Mesendoderm (in vitro differentiated cells): ENCODE data around the gene CREB3L2.

Experiments used
- DNase-seq: peaks from one replicate; pipeline ENCODE4 v3.0.0; 2013
- H2AK5ac ChIP-seq: 2 replicates; pipeline ENCODE4 v1.6.1; 2013; ENCODE audit warnings: low read length, inconsistent platforms
- H2BK120ac ChIP-seq: 2 replicates; pipeline ENCODE4 v1.6.1; 2013; ENCODE audit warnings: low read depth, mild to moderate bottlenecking, low read length, moderate library complexity, mixed read lengths
- H2BK15ac ChIP-seq: replicated peaks from 2 replicates; pipeline ENCODE4 v1.6.1; 2013; ENCODE audit warnings: low read depth, mild to moderate bottlenecking, moderate library complexity
- H2BK5ac ChIP-seq: 2 replicates; pipeline ENCODE4 v1.6.1; 2013; ENCODE audit warnings: low read length, inconsistent platforms
- H3K18ac ChIP-seq: 2 replicates; pipeline ENCODE4 v1.6.1; 2013; ENCODE audit warnings: mild to moderate bottlenecking, low read length, mixed read lengths
- H3K23ac ChIP-seq: one replicate; pipeline ENCODE4 v1.6.1; 2013; ENCODE audit warnings: low read length
- H3K27ac ChIP-seq: 2 replicates; pipeline ENCODE4 v1.5.1; 2013; ENCODE audit warnings: low read depth, mild to moderate bottlenecking, inconsistent platforms, low read length, moderate library complexity
- H3K27me3 ChIP-seq: 2 replicates; pipeline ENCODE4 v1.6.1; 2013; ENCODE audit warnings: low read length, control low read depth, mild to moderate bottlenecking, inconsistent platforms; ENCODE audit not compliant: insufficient read depth, poor library complexity
- H3K36me3 ChIP-seq: 2 replicates; pipeline ENCODE4 v1.6.1; 2013; ENCODE audit warnings: low read length, inconsistent platforms; ENCODE audit not compliant: control insufficient read depth, insufficient read depth
- H3K4ac ChIP-seq: one replicate; pipeline ENCODE4 v1.6.1; 2013; ENCODE audit warnings: low read depth, mild to moderate bottlenecking, low read length, moderate library complexity
- H3K4me1 ChIP-seq: 2 replicates; pipeline ENCODE4 v1.6.1; 2013; ENCODE audit warnings: low read depth, low read length, inconsistent platforms; ENCODE audit not compliant: control insufficient read depth
- H3K4me2 ChIP-seq: 2 replicates; pipeline ENCODE4 v1.6.1; 2013; ENCODE audit warnings: low read length
- H3K4me3 ChIP-seq: 2 replicates; pipeline ENCODE4 v1.5.1; 2013; ENCODE audit warnings: mild to moderate bottlenecking, low read length
- H3K56ac ChIP-seq: one replicate; pipeline ENCODE4 v1.6.1; 2013; ENCODE audit warnings: low read length
- H3K79me1 ChIP-seq: 2 replicates; pipeline ENCODE4 v1.6.1; 2013; ENCODE audit warnings: low read length, inconsistent platforms
- H3K79me2 ChIP-seq: 2 replicates; pipeline ENCODE4 v1.6.1; 2013; ENCODE audit warnings: mild to moderate bottlenecking, low read length; ENCODE audit not compliant: control insufficient read depth, insufficient read depth
- H3K9ac ChIP-seq: 2 replicates; pipeline ENCODE4 v1.6.1; 2013; ENCODE audit warnings: low read length, inconsistent platforms
- H4K5ac ChIP-seq: one replicate; pipeline ENCODE4 v1.6.1; 2013; ENCODE audit warnings: low read length
- H4K8ac ChIP-seq: one replicate; pipeline ENCODE4 v1.6.1; 2013; ENCODE audit warnings: low read depth, mild to moderate bottlenecking, control low read depth, low read length, moderate library complexity
- WGBS: extraction: QIAGEN DNeasy Blood & Tissue Kit; methylation state at CpG from one replicate; pipeline ENCODE4 v1.1.7; 2013; ENCODE audit warnings: low lambda C conversion rate, missing lambda C conversion rate; ENCODE audit not compliant: insufficient coverage; ENCODE audit errors: extremely low coverage; 5-methylcytosine and 5-hydroxymethylcytosine counted together

CREB3L2 gene

DNA sequence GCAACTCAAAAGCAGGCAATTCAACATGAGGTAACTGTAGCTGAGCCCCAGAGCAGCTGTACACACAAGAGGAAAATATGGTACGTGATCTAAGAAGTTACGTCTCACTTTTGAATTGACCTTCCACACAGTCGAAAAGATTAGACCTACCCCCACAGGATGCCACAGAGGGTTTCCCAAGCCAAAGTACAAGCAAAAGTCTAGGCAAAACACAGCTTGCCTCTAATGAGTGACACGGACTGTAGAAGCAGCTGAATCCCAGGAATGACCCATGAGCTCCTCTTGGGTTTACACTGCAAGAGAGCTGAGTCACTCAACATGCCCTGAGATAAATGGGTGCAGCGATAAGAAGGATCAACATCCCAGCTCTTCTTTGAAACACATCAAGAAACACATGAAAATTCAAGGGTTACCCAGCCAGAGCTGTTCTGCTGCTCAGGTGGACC is 9.8 kb downstream of the CREB3L2 start:
- Histone ChIP-seq H2BK5ac (no peak overlapping the region), H3K4me2 (no peak overlapping the region), H3K18ac (no peak overlapping the region), H3K79me1 (peaks cover 24% of the 10 kb centered on the region), H3K56ac (no peak overlapping the region), H4K5ac (no peak overlapping the region), H2BK120ac (no peak overlapping the region), H3K4me3 (no peak overlapping the region), H3K23ac (no peak overlapping the region), H3K79me2 (peaks cover 83% of the 10 kb centered on the region), H3K9ac (no peak overlapping the region), H2AK5ac (no peak overlapping the region), H4K8ac (no peak overlapping the region), H3K27ac (no peak overlapping the region), H3K4me1 (peaks cover 7% of the 10 kb centered on the region), H3K4ac (no peak overlapping the region), H3K27me3 (no peaks in the 10 kb centered on the region), H3K36me3 (no peaks in the 10 kb centered on the region), H2BK15ac (no peak overlapping the region)
- no peak for DNase-seq
- WGBS: no CpG with 5 or more reads among the region's 5 CpGs

DNA sequence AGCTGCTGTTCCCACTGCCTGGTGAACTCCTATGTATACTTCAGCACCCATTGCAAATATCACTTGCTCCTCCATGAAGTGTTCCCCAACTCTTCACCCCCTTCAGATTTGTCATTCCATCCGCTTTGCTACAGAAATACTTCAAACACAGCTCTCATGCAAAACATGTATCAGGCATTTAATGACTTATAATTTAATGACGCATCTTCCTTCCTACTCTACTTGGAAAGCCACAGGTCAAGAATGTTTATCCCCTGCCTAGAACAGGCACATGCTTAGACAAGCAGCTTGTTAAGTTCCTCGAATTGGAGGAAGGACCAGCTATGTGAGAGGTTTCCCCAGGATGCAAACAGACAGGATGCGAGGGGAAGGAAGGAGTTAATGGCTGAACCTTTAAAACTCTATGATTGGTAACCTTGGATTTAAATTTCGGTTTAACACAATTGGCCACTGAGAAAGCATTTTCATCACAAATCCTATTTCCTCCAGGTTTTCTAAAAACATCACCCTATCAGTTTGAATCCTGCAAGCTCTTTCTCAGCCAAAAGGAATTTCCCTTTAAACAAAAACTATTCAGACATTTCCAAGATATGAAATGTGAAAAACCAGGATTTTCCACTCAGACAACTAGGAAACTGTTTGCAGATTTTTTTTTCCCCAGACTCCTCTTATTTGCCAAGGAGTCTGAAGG is 11.5 kb downstream of the CREB3L2 start:
- Histone ChIP-seq H4K5ac (no peak overlapping the region), H3K23ac (no peak overlapping the region), H2BK5ac (no peak overlapping the region), H3K27me3 (no peaks in the 10 kb centered on the region), H3K9ac (no peak overlapping the region), H3K27ac (no peak overlapping the region), H3K56ac (no peak overlapping the region), H3K18ac (no peak overlapping the region), H3K36me3 (no peaks in the 10 kb centered on the region), H3K4me3 (no peak overlapping the region), H3K4me2 (no peak overlapping the region), H3K4ac (no peak overlapping the region), H2BK120ac (no peak overlapping the region), H2AK5ac (no peak overlapping the region), H3K79me2 (peaks cover 82% of the 10 kb centered on the region), H3K79me1 (peaks cover 33% of the 10 kb centered on the region), H2BK15ac (no peak overlapping the region), H4K8ac (no peak overlapping the region), H3K4me1 (peaks cover 7% of the 10 kb centered on the region)
- no CpG with 5 or more reads among the region's 5 CpGs for WGBS
- no peak for DNase-seq

DNA sequence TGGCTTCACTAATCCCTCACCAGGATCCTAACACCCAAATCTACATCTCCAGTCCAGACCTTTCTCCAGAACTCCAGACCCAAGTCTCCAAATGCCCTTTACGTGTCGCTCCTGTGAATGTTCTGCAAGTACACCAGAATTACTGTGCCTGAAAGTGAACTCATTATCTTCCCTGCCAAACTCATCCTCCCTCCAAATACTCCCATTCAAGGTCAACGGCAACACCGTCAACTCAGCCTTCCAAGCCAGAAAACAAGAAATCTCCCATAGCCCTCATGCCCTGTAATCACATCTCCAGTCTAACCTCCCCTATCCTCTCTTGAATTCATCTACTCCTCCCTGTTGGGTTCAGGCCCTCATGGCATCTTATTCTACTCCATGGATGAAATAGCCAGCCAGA is 12.3 kb downstream of the CREB3L2 start:
- Histone ChIP-seq H3K27me3 (no peaks in the 10 kb centered on the region), H2BK5ac (no peak overlapping the region), H3K56ac (no peak overlapping the region), H3K4me3 (no peak overlapping the region), H3K4me1 (peaks cover 7% of the 10 kb centered on the region), H4K5ac (no peak overlapping the region), H2BK120ac (no peak overlapping the region), H3K79me2 (peaks cover 84% of the 10 kb centered on the region), H3K36me3 (no peaks in the 10 kb centered on the region), H3K27ac (no peak overlapping the region), H4K8ac (no peak overlapping the region), H3K4ac (no peak overlapping the region), H3K79me1 (peaks cover 36% of the 10 kb centered on the region), H2AK5ac (no peak overlapping the region), H2BK15ac (no peak overlapping the region), H3K4me2 (no peak overlapping the region), H3K23ac (no peak overlapping the region), H3K9ac (no peak overlapping the region), H3K18ac (no peak overlapping the region)
- no peak for DNase-seq
- no CpG with 5 or more reads among the region's 4 CpGs for WGBS

DNA sequence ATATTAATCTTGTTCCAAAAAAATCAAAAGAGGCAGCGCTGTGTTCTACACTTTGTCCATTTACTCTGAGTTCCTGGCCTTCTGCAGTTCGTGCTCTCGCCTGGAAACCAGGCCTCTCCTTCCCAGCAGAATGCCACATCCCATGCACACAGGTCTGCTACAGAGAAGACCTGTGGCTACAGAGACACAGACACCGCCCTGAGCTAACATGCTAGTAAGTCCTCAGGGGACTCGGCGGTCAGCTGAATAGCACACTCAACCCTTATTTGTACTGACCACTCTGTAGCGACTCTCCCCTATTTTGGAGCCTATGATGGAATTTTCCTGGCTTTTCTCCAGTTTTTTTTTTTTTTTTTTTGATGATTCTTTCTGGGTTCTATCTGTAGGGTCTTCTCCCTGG is 12.8 kb downstream of the CREB3L2 start:
- H3K4me1 ChIP-seq: peaks cover 7% of the 10 kb centered on the region
- H3K79me1 ChIP-seq: peaks cover 37% of the 10 kb centered on the region
- H3K27me3 ChIP-seq: no peaks in the 10 kb centered on the region
- H4K8ac ChIP-seq: no peak overlapping the region
- H3K4ac ChIP-seq: no peak overlapping the region
- no peak overlapping the region for H3K23ac ChIP-seq
- no peak overlapping the region for H2AK5ac ChIP-seq
- H3K9ac ChIP-seq: no peak overlapping the region
- H3K4me2 ChIP-seq: no peak overlapping the region
- no peak overlapping the region for H3K4me3 ChIP-seq
- no peak overlapping the region for H2BK15ac ChIP-seq
- no peaks in the 10 kb centered on the region for H3K36me3 ChIP-seq
- H3K27ac ChIP-seq: no peak overlapping the region
- H2BK120ac ChIP-seq: no peak overlapping the region
- no peak overlapping the region for H4K5ac ChIP-seq
- no peak overlapping the region for H3K56ac ChIP-seq
- no peak overlapping the region for H3K18ac ChIP-seq
- WGBS: no CpG with 5 or more reads among the region's 7 CpGs
- H2BK5ac ChIP-seq: no peak overlapping the region
- H3K79me2 ChIP-seq: peaks cover 83% of the 10 kb centered on the region
- DNase-seq: no peak

DNA sequence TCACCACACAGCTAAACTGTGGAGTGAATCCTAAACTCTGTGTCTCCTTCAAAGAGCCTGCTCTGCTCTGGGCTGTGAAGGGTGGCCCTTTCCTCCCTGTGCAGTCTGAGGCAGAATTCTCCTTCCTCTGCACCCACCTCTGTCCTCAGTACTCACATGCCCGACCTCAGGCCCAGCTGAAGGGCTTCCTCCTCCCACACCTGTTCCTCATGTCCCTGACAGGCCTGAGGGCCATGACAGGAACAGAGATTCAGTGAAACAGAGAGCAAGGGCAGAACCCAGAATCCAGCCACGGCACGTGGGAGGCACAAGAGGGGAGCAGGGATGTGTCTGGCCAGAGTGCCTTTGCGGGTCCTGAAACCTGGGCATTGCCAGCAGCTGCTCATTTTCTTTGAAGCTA is 13.9 kb downstream of the CREB3L2 start:
- no peak overlapping the region for H3K4ac ChIP-seq
- H3K27me3 ChIP-seq: no peaks in the 10 kb centered on the region
- no peak overlapping the region for H3K18ac ChIP-seq
- H2BK15ac ChIP-seq: no peak overlapping the region
- no peak overlapping the region for H4K8ac ChIP-seq
- H3K79me1 ChIP-seq: peaks cover 39% of the 10 kb centered on the region
- no peak overlapping the region for H3K27ac ChIP-seq
- H3K4me3 ChIP-seq: no peak overlapping the region
- WGBS: no CpG with 5 or more reads among the region's 4 CpGs
- no peak overlapping the region for H2BK120ac ChIP-seq
- H4K5ac ChIP-seq: no peak overlapping the region
- H3K4me1 ChIP-seq: peaks cover 5% of the 10 kb centered on the region
- no peak overlapping the region for H3K23ac ChIP-seq
- H3K9ac ChIP-seq: no peak overlapping the region
- no peak for DNase-seq
- H3K36me3 ChIP-seq: no peaks in the 10 kb centered on the region
- H2BK5ac ChIP-seq: no peak overlapping the region
- no peak overlapping the region for H2AK5ac ChIP-seq
- H3K56ac ChIP-seq: no peak overlapping the region
- no peak overlapping the region for H3K4me2 ChIP-seq
- H3K79me2 ChIP-seq: peaks cover 83% of the 10 kb centered on the region

DNA sequence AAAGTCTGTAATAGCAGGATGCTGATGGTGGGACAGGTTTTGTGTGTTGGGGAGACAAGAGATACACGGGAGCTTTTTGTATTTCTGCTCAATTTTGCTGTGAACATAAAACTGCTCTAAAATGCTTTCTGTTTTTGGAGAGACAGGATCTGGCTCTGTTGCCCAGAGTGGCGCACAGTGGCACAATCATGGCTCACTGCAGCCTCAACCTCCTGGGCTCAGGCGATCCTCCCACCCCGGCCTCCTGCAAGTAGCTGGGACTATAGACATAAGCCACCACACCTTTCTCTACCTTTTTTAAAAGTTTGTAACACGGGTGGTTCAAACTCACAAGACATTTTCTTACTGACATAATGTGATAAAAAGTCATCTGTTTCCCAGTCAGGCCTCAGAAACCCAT is 14.3 kb downstream of the CREB3L2 start:
- Histone ChIP-seq H3K79me1 (peaks cover 42% of the 10 kb centered on the region), H3K23ac (no peak overlapping the region), H3K4ac (no peak overlapping the region), H3K27ac (no peak overlapping the region), H3K9ac (no peak overlapping the region), H2BK15ac (no peak overlapping the region), H3K18ac (no peak overlapping the region), H4K8ac (no peak overlapping the region), H3K79me2 (peaks cover 83% of the 10 kb centered on the region), H4K5ac (no peak overlapping the region), H3K4me3 (no peak overlapping the region), H2AK5ac (no peak overlapping the region), H3K56ac (no peak overlapping the region), H2BK120ac (no peak overlapping the region), H3K4me1 (peaks cover 4% of the 10 kb centered on the region), H3K4me2 (no peak overlapping the region), H2BK5ac (no peak overlapping the region), H3K36me3 (no peaks in the 10 kb centered on the region), H3K27me3 (no peaks in the 10 kb centered on the region)
- DNase-seq: no peak
- no CpG with 5 or more reads among the region's 5 CpGs for WGBS
